Stimulated activated CD4-positive, alpha-beta T cell treated with anti-CD3 and anti-CD28 coated beads, Interleukin-15, amount 100 ng/mL, for 1 hour (primary cell): ENCODE measurements around the gene POLD3.
"Not testable (repeated sequence)": the region's sequence is repeated elsewhere in the genome, so short reads cannot be mapped to it uniquely, and the experiment has no call there.

Experiments used
- DNase-seq, 2 donors: peaks; one replicate each; pipeline ENCODE4 v3.0.0-alpha.2; 2020; ENCODE audit warnings: low read depth in 1 of 2, low spot score in 1 of 2

The POLD3 gene

GRCh38 chr11:74581954-74582547 lies 10.3 kb upstream of the POLD3 start:
- no peak for DNase-seq

- no peak for DNase-seq
Measured at GRCh38 chr11:74583024-74583624, 9.3 kb upstream of the POLD3 start.

- DNase-seq = not testable (repeated sequence)
Measured at GRCh38 chr11:74590492-74590891, 1.9 kb upstream of the POLD3 start.

- DNase-seq = no peak
Measured at GRCh38 chr11:74592063-74592440, 330 bp upstream of the POLD3 start.

- DNase-seq = no peak
Measured at GRCh38 chr11:74593463-74593862, 1.1 kb downstream of the POLD3 start.

- no peak for DNase-seq
Measured at GRCh38 chr11:74602637-74603556, 10.5 kb downstream of the POLD3 start.

GRCh38 chr11:74603845-74604244 lies 11.5 kb downstream of the POLD3 start:
- DNase-seq = no peak

- DNase-seq = no peak
Measured at GRCh38 chr11:74604311-74604710, 11.9 kb downstream of the POLD3 start.

- no peak for DNase-seq
Measured at GRCh38 chr11:74605403-74605802, 13.0 kb downstream of the POLD3 start.

GRCh38 chr11:74608431-74608830 lies 16.0 kb downstream of the POLD3 start:
- no peak for DNase-seq

GRCh38 chr11:74611369-74611861 lies 19.0 kb downstream of the POLD3 start:
- no peak for DNase-seq

- DNase-seq = no peak
Measured at GRCh38 chr11:74612877-74613276, 20.5 kb downstream of the POLD3 start.

GRCh38 chr11:74615311-74615710 lies 22.9 kb downstream of the POLD3 start:
- no peak for DNase-seq

- DNase-seq = no peak
Measured at GRCh38 chr11:74615988-74616387, 23.6 kb downstream of the POLD3 start.

- DNase-seq = no peak
Measured at GRCh38 chr11:74620531-74620930, 28.1 kb downstream of the POLD3 start.

GRCh38 chr11:74626130-74626529 lies 33.7 kb downstream of the POLD3 start:
- no peak for DNase-seq

- DNase-seq = no peak
Measured at GRCh38 chr11:74626604-74627003, 34.2 kb downstream of the POLD3 start.

- DNase-seq = no peak
Measured at GRCh38 chr11:74627381-74627780, 35.0 kb downstream of the POLD3 start.

GRCh38 chr11:74630043-74630442 lies 37.7 kb downstream of the POLD3 start:
- DNase-seq = no peak

GRCh38 chr11:74633406-74634393 lies 41.3 kb downstream of the POLD3 start:
- DNase-seq = no peak

GRCh38 chr11:74634537-74634936 lies 42.2 kb downstream of the POLD3 start:
- no peak for DNase-seq
